Mucosa of gallbladder (tissue), 1 donor: ENCODE measurements around the gene INTS12. TPM values are rescaled to one million over a fixed set of nuclear protein-coding genes. Genes with fewer than 3 reads are reported as not detected.
A peak's percentile ranks its signal among the peaks of the same experiment; 100 is the strongest.
"Not testable (repeated sequence)": the region's sequence is repeated elsewhere in the genome, so short reads cannot be mapped to it uniquely, and the experiment has no call there.

ENCODE experiments used
- DNase-seq: peaks from one replicate; pipeline ENCODE4 v3.0.0-alpha.2; 2020; ENCODE audit warnings: low spot score
- total RNA-seq: library from RNA; stranded (reverse); gene quantifications from one replicate; pipeline ENCODE4 v1.2.1, GENCODE V29; 2021
- donor health status: DM: no; HTN: no; CAD: no.

INTS12 gene
- total RNA-seq: 16.3 TPM

- DNase-seq: peak; percentile 93
Measured at GRCh38 chr4:105708181-105709080, at the start of gene INTS12, which contains the start of gene GSTCD. TSS of gene INTS12 (minus strand) at chr4:105708689. CDS start at chr4:105700005, 8,684 bp downstream. TSS of gene GSTCD (plus strand) at chr4:105708784. CDS start at chr4:105717614, 8,830 bp downstream.

- no peak for DNase-seq
Measured at GRCh38 chr4:105755375-105755774, 46.9 kb upstream of the INTS12 start.

- no peak for DNase-seq
Measured at GRCh38 chr4:105753361-105753760, 44.9 kb upstream of the INTS12 start.

- no peak for DNase-seq
Measured at GRCh38 chr4:105751718-105752299, 43.3 kb upstream of the INTS12 start.

GRCh38 chr4:105748222-105748621 lies 39.7 kb upstream of the INTS12 start:
- no peak for DNase-seq

- DNase-seq: no peak
Measured at GRCh38 chr4:105741548-105741947, 33.1 kb upstream of the INTS12 start.

GRCh38 chr4:105735217-105735616 lies 26.7 kb upstream of the INTS12 start:
- not testable (repeated sequence) for DNase-seq

- DNase-seq: not testable (repeated sequence)
Measured at GRCh38 chr4:105729895-105730294, 21.4 kb upstream of the INTS12 start.

- no peak for DNase-seq
Measured at GRCh38 chr4:105725623-105726022, 17.1 kb upstream of the INTS12 start.

GRCh38 chr4:105719204-105719603 lies 10.7 kb upstream of the INTS12 start:
- no peak for DNase-seq

- no peak for DNase-seq
Measured at GRCh38 chr4:105715692-105716278, 7.3 kb upstream of the INTS12 start.

- DNase-seq: no peak
Measured at GRCh38 chr4:105714932-105715331, 6.4 kb upstream of the INTS12 start.

GRCh38 chr4:105714071-105714521 lies 5.6 kb upstream of the INTS12 start:
- DNase-seq: no peak

GRCh38 chr4:105712766-105713165 lies 4.3 kb upstream of the INTS12 start:
- DNase-seq: no peak

- no peak for DNase-seq
Measured at GRCh38 chr4:105710678-105711077, 2.2 kb upstream of the INTS12 start.

GRCh38 chr4:105710012-105710600 lies 1.6 kb upstream of the INTS12 start:
- no peak for DNase-seq

GRCh38 chr4:105709081-105709450 lies 577 bp upstream of the INTS12 start:
- DNase-seq: no peak

- DNase-seq: no peak
Measured at GRCh38 chr4:105707782-105708180, 708 bp downstream of the INTS12 start.

GRCh38 chr4:105698607-105699006 lies 9.9 kb downstream of the INTS12 start:
- no peak for DNase-seq

GRCh38 chr4:105695832-105696231 lies 12.7 kb downstream of the INTS12 start:
- DNase-seq: not testable (repeated sequence)

GRCh38 chr4:105694812-105695211 lies 13.7 kb downstream of the INTS12 start:
- not testable (repeated sequence) for DNase-seq

- no peak for DNase-seq
Measured at GRCh38 chr4:105686571-105686970, 21.9 kb downstream of the INTS12 start.
